Heart right ventricle (tissue), 16 donors: ENCODE results near the gene P2RY8. TPM values are rescaled to one million over a fixed set of nuclear protein-coding genes. Genes with fewer than 3 reads are reported as not detected.
A peak's percentile ranks its signal among the peaks of the same experiment; 100 is the strongest.
"Not testable (repeated sequence)": the region's sequence is repeated elsewhere in the genome, so short reads cannot be mapped to it uniquely, and the experiment has no call there.

Experiments used
- ATAC-seq, 8 donors: fragments of 200-7000 bp; cut with Tn5 transposase; one replicate each; pipeline ENCODE4 v1.9.1; 2020; ENCODE audit warnings: mild to moderate bottlenecking in 8 of 8, moderate library complexity in 8 of 8, moderate number of reproducible peaks in 1 of 8
- DNase-seq, 2 donors: peaks; one replicate each; pipeline ENCODE4 v3.0.0-alpha.2; 2020
- H3K27ac ChIP-seq, 10 donors: fragments of 200-600 bp; sonication (generic) in 2 of 10; one replicate each; pipeline versions ENCODE4 v1.5.0 to v1.8.0; 2020 to 2022; ENCODE audit warnings: mild to moderate bottlenecking in 3 of 10
- H3K27me3 ChIP-seq, 7 donors: fragments of 200-600 bp; one replicate each; pipeline ENCODE4 v1.8.0; 2021 to 2022; ENCODE audit warnings: mild to moderate bottlenecking in 2 of 7
- H3K36me3 ChIP-seq, 9 donors: fragments of 200-600 bp; sonication (generic) in 1 of 9; one replicate each; pipeline versions ENCODE4 v1.5.0 to v1.8.0; 2020 to 2022; ENCODE audit warnings: mild to moderate bottlenecking in 2 of 9
- H3K4me1 ChIP-seq, 9 donors: fragments of 200-600 bp; sonication (generic) in 1 of 9; one replicate each; pipeline versions ENCODE4 v1.5.0 to v1.8.0; 2020 to 2022; ENCODE audit warnings: mild to moderate bottlenecking in 4 of 9
- H3K4me3 ChIP-seq, 10 donors: fragments of 200-600 bp; sonication (generic) in 2 of 10; one replicate each; pipeline versions ENCODE4 v1.5.0 to v1.8.0; 2020 to 2022; ENCODE audit warnings: mild to moderate bottlenecking in 7 of 10, moderate library complexity in 2 of 10
- H3K9me3 ChIP-seq, 11 donors: fragments of 200-600 bp in 10 of 11; sonication (generic) in 2 of 11; one replicate each; pipeline versions ENCODE4 v1.5.0 to v1.8.0; 2013 to 2022; ENCODE audit warnings: mild to moderate bottlenecking in 2 of 11, control low read depth in 1 of 11, moderate library complexity in 1 of 11
- CTCF ChIP-seq, 9 donors: fragments of 200-600 bp; sonication (generic) in 2 of 9; IDR thresholded peaks; one replicate each; pipeline versions ENCODE4 v1.5.0 to v1.8.0; 2021 to 2022; ENCODE audit warnings: antibody characterized with exemption in 9 of 9, mild to moderate bottlenecking in 5 of 9, moderate library complexity in 1 of 9
- WGBS, 2 donors: extraction: QIAGEN DNeasy Blood & Tissue Kit; methylation state at CpG; one replicate each; pipeline ENCODE4 v1.1.7; 2013; ENCODE audit warnings: inconsistent platforms in 1 of 2; 5-methylcytosine and 5-hydroxymethylcytosine counted together
- intact Hi-C, 10 donors: fragments of 100-400 bp; cut with DNase I; formaldehyde crosslinking; loops; one replicate each; pipeline versions ENCODE4 v1.11.1 to v1.14.2; 2022
- polyA plus RNA-seq, 2 donors: library from polyadenylated mRNA; stranded (reverse); fragments of 200-250 nt; gene quantifications; one replicate each; pipeline ENCODE4 v1.2.3, GENCODE V29; 2013
- total RNA-seq, 10 donors: library from RNA; stranded (reverse); fragmentation: NEBNext Ultra II Directional in 3 of 10; extraction: Animal tissue kit (Norgen Biotek cat#: 25700) in 3 of 10; gene quantifications; one replicate each; pipeline versions ENCODE4 v1.2.1 to v1.2.4, GENCODE V29; 2021 to 2023
- donor health status: Arrhythmogenic right ventricular cardiomyopathy.
- donor health status: ischemic (EF 13 %, LVEDD 7.1; RV severe dilation, severe dysfunction).
- donor health status: healthy with polysubstance abuse.
- donor health status: DM: no; HTN: yes; CAD: no.
- donor health status: DM: no; HTN: no; CAD: no.
- donor health status: ischemic (EF 25% LVEDD 6.9; RV normal size, moderate dysfunction).
- donor health status: ischemic (EF 25% LVEDD 5.7; RV mildly dilated, moderate dysfunction).
- donor health status: healthy.
- donor health status: DM: yes; HTN: yes; CAD: no.
- donor health status: Ischemic cardiomyopathy.
- donor health status: ischemic (EF 35%, LVEDD 5.7; RV mildly dilated, moderate dysfunction).
- donor health status: nonischemic (EF 11% LVEDD 7.7; RV severe dilation, severe dysfunction).
- donor health status: DM: yes; HTN: yes; CAD: no.
- donor health status: PGD.
- donor health status: ischemic (EF 29% LVEDD 5.4; RV normal size, mild dysfunction).
- donor health status: nonischemic (EF 23%, LVEDD 6.1; RV moderate dilation, normal function).

Gene P2RY8
- total and polyA plus RNA-seq, 12 donors = 1.0 to 6.7 (median 4.0) TPM

GRCh38 chrX:1581132-1581531 is 44.1 kb upstream of the P2RY8 start:
- Histone ChIP-seq H3K27me3 (peaks cover 0 to 3% (median 0%) of the 10 kb centered on the region in 7 donors), H3K27ac (no peak overlapping the region), H3K9me3 (no peaks in the 10 kb centered on the region), H3K36me3 (no peaks in the 10 kb centered on the region), H3K4me1 (peaks cover 0 to 4% (median 0%) of the 10 kb centered on the region in 9 donors), H3K4me3 (no peak overlapping the region)
- 32 to 39% methylated on average over 4 of the region's 4 CpGs for WGBS, 2 donors
- TF ChIP-seq CTCF (IDR thresholded peaks at IDR 0.05) = peak; percentile 57 to 91 (median 72)
- intact Hi-C loops = loop anchor here in 4 of 10 donors (1.0 to 5.0 kb wide), 3 partner anchors 124 to 127 kb away; no protein-coding TSS in a partner anchor
- peak in 1 of 2 donors; percentile 49 for DNase-seq
- peak in 5 of 8 donors; percentile 47 to 71 (median 65) for ATAC-seq

- H3K4me3 ChIP-seq = no peak overlapping the region
- DNase-seq = no peak
- TF ChIP-seq CTCF (IDR thresholded peaks at IDR 0.05) = no peak
- no peaks in the 10 kb centered on the region for H3K9me3 ChIP-seq
- peaks cover 0 to 4% (median 0%) of the 10 kb centered on the region in 9 donors for H3K4me1 ChIP-seq
- H3K27ac ChIP-seq = no peak overlapping the region
- no peak for ATAC-seq
- H3K36me3 ChIP-seq = no peaks in the 10 kb centered on the region
- 64 to 69% methylated on average over 6 of the region's 6 CpGs for WGBS, 2 donors
- H3K27me3 ChIP-seq = no peaks in the 10 kb centered on the region
- intact Hi-C loops = loop anchor here in 2 of 10 donors (5.0 to 10.0 kb wide), 2 partner anchors 84 to 121 kb away; no protein-coding TSS in a partner anchor
Measured at GRCh38 chrX:1578511-1579173, 41.7 kb upstream of the P2RY8 start.

- 51 to 53% methylated on average over 2 of the region's 2 CpGs for WGBS, 2 donors
- Histone ChIP-seq H3K36me3 (no peaks in the 10 kb centered on the region), H3K27me3 (peaks cover 0 to 1% (median 0%) of the 10 kb centered on the region in 7 donors), H3K9me3 (no peaks in the 10 kb centered on the region), H3K4me1 (peaks cover 0 to 1% (median 0%) of the 10 kb centered on the region in 9 donors), H3K4me3 (no peak overlapping the region), H3K27ac (no peak overlapping the region)
- no peak for TF ChIP-seq CTCF (IDR thresholded peaks at IDR 0.05)
- DNase-seq (no peak), ATAC-seq (no peak)
- intact Hi-C loops = loop anchor here in 2 of 10 donors (5.0 to 10.0 kb wide), 2 partner anchors 83 to 121 kb away; no protein-coding TSS in a partner anchor
Measured at GRCh38 chrX:1577845-1578244, 40.9 kb upstream of the P2RY8 start.

GRCh38 chrX:1576201-1576992 is 39.4 kb upstream of the P2RY8 start:
- no peaks in the 10 kb centered on the region for H3K9me3 ChIP-seq
- H3K36me3 ChIP-seq = no peaks in the 10 kb centered on the region
- 62 to 64% methylated on average over 6 of the region's 6 CpGs for WGBS, 2 donors
- no peak overlapping the region for H3K27ac ChIP-seq
- H3K4me3 ChIP-seq = no peak overlapping the region
- ATAC-seq (no peak), DNase-seq (no peak)
- intact Hi-C loops = loop anchor here in 2 of 10 donors (5.0 to 10.0 kb wide), 2 partner anchors 82 to 119 kb away; no protein-coding TSS in a partner anchor
- H3K27me3 ChIP-seq = peaks cover 0 to 15% (median 4%) of the 10 kb centered on the region in 7 donors
- no peak for TF ChIP-seq CTCF (IDR thresholded peaks at IDR 0.05)
- no peaks in the 10 kb centered on the region for H3K4me1 ChIP-seq

GRCh38 chrX:1574181-1574580 is 37.2 kb upstream of the P2RY8 start:
- 93% methylated on average over 19 of the region's 19 CpGs for WGBS, 2 donors
- H3K4me3 ChIP-seq, DNase-seq, H3K9me3 ChIP-seq, H3K27ac ChIP-seq, H3K36me3 ChIP-seq, ATAC-seq: not testable (repeated sequence)
- intact Hi-C loops = loop anchor here in 1 of 10 donors (10.0 kb wide), 1 partner anchor 79 kb away; no protein-coding TSS in a partner anchor
- peaks cover 0 to 22% (median 4%) of the 10 kb centered on the region in 7 donors for H3K27me3 ChIP-seq
- H3K4me1 ChIP-seq = peaks cover 0 to 11% (median 7%) of the 10 kb centered on the region in 9 donors
